ENCODE data around the gene GPSM1.
A peak's percentile ranks its signal among the peaks of the same experiment; 100 is the strongest.

The GPSM1 gene

GRCh38 chr9:136328622-136329041 lies 1.3 kb downstream of the GPSM1 start:
- Mint-ChIP-seq H3K27me3 (peaks cover 87% of the 10 kb centered on the region), H3K9me3 (no peaks in the 10 kb centered on the region), H3K27ac (no peak overlapping the region), H3K36me3 (no peaks in the 10 kb centered on the region), H3K4me3 (no peak overlapping the region), H3K4me1 (peaks cover 6% of the 10 kb centered on the region)
- no peak for ATAC-seq

- Mint-ChIP-seq H3K4me3 (no peak overlapping the region), H3K27ac (no peak overlapping the region), H3K36me3 (no peaks in the 10 kb centered on the region), H3K4me1 (peaks cover 6% of the 10 kb centered on the region), H3K27me3 (peaks cover 81% of the 10 kb centered on the region), H3K9me3 (no peaks in the 10 kb centered on the region)
- no peak for ATAC-seq
Observed at GRCh38 chr9:136329211-136329627, 1.9 kb downstream of the GPSM1 start.

GRCh38 chr9:136329636-136330405 lies 2.5 kb downstream of the GPSM1 start:
- no peak for ATAC-seq
- Mint-ChIP-seq H3K4me3 (no peak overlapping the region), H3K9me3 (no peaks in the 10 kb centered on the region), H3K4me1 (peaks cover 6% of the 10 kb centered on the region), H3K27ac (no peak overlapping the region), H3K27me3 (peaks cover 75% of the 10 kb centered on the region), H3K36me3 (no peaks in the 10 kb centered on the region)

- no peak overlapping the region for H3K27ac Mint-ChIP-seq
- ATAC-seq = no peak
- H3K9me3 Mint-ChIP-seq = no peaks in the 10 kb centered on the region
- H3K4me1 Mint-ChIP-seq = peaks cover 6% of the 10 kb centered on the region
- H3K27me3 Mint-ChIP-seq = peaks cover 69% of the 10 kb centered on the region
- H3K4me3 Mint-ChIP-seq = no peak overlapping the region
- H3K36me3 Mint-ChIP-seq = no peaks in the 10 kb centered on the region
Observed at GRCh38 chr9:136330406-136330990, 3.2 kb downstream of the GPSM1 start.

- peaks cover 6% of the 10 kb centered on the region for H3K4me1 Mint-ChIP-seq
- no peak for ATAC-seq
- no peaks in the 10 kb centered on the region for H3K9me3 Mint-ChIP-seq
- H3K4me3 Mint-ChIP-seq = no peak overlapping the region
- peaks cover 63% of the 10 kb centered on the region for H3K27me3 Mint-ChIP-seq
- H3K36me3 Mint-ChIP-seq = no peaks in the 10 kb centered on the region
- H3K27ac Mint-ChIP-seq = no peak overlapping the region
Observed at GRCh38 chr9:136331030-136331429, 3.7 kb downstream of the GPSM1 start.

- Mint-ChIP-seq H3K27ac (no peak overlapping the region), H3K4me3 (no peak overlapping the region), H3K4me1 (peaks cover 6% of the 10 kb centered on the region), H3K9me3 (no peaks in the 10 kb centered on the region), H3K36me3 (no peaks in the 10 kb centered on the region), H3K27me3 (peaks cover 55% of the 10 kb centered on the region)
- ATAC-seq = no peak
Observed at GRCh38 chr9:136331556-136332481, 4.5 kb downstream of the GPSM1 start.

GRCh38 chr9:136332482-136332983 lies 5.2 kb downstream of the GPSM1 start:
- Mint-ChIP-seq H3K27me3 (peaks cover 54% of the 10 kb centered on the region), H3K9me3 (no peaks in the 10 kb centered on the region), H3K4me1 (peaks cover 6% of the 10 kb centered on the region), H3K27ac (no peak overlapping the region), H3K36me3 (no peaks in the 10 kb centered on the region), H3K4me3 (no peak overlapping the region)
- ATAC-seq = no peak

GRCh38 chr9:136333045-136333444 lies 5.7 kb downstream of the GPSM1 start:
- H3K27me3 Mint-ChIP-seq = peaks cover 54% of the 10 kb centered on the region
- no peaks in the 10 kb centered on the region for H3K36me3 Mint-ChIP-seq
- no peak overlapping the region for H3K4me3 Mint-ChIP-seq
- no peak for ATAC-seq
- no peaks in the 10 kb centered on the region for H3K9me3 Mint-ChIP-seq
- peaks cover 6% of the 10 kb centered on the region for H3K4me1 Mint-ChIP-seq
- H3K27ac Mint-ChIP-seq = no peak overlapping the region

GRCh38 chr9:136333486-136333885 lies 6.1 kb downstream of the GPSM1 start:
- Mint-ChIP-seq H3K36me3 (no peaks in the 10 kb centered on the region), H3K4me3 (no peak overlapping the region), H3K9me3 (no peaks in the 10 kb centered on the region), H3K27ac (no peak overlapping the region), H3K4me1 (peaks cover 6% of the 10 kb centered on the region), H3K27me3 (peaks cover 52% of the 10 kb centered on the region)
- ATAC-seq = no peak

- ATAC-seq = peak; percentile 1
- Mint-ChIP-seq H3K9me3 (no peaks in the 10 kb centered on the region), H3K27me3 (peaks cover 41% of the 10 kb centered on the region), H3K36me3 (no peaks in the 10 kb centered on the region), H3K27ac (no peak overlapping the region), H3K4me1 (peaks cover 8% of the 10 kb centered on the region), H3K4me3 (no peak overlapping the region)
Observed at GRCh38 chr9:136334541-136334940, 7.2 kb downstream of the GPSM1 start.

- Mint-ChIP-seq H3K9me3 (no peaks in the 10 kb centered on the region), H3K27ac (no peak overlapping the region), H3K4me1 (peaks cover 8% of the 10 kb centered on the region), H3K4me3 (no peak overlapping the region), H3K27me3 (peaks cover 32% of the 10 kb centered on the region), H3K36me3 (no peaks in the 10 kb centered on the region)
- no peak for ATAC-seq
Observed at GRCh38 chr9:136335296-136336155, 8.2 kb downstream of the GPSM1 start.

GRCh38 chr9:136336156-136336870 lies 9.0 kb downstream of the GPSM1 start:
- Mint-ChIP-seq H3K27me3 (peaks cover 24% of the 10 kb centered on the region), H3K36me3 (no peaks in the 10 kb centered on the region)

GRCh38 chr9:136336881-136337280 lies 9.5 kb downstream of the GPSM1 start:
- H3K4me3 Mint-ChIP-seq = no peak overlapping the region
- H3K27me3 Mint-ChIP-seq = peaks cover 18% of the 10 kb centered on the region
- no peak for ATAC-seq
- H3K9me3 Mint-ChIP-seq = no peaks in the 10 kb centered on the region
- peaks cover 8% of the 10 kb centered on the region for H3K4me1 Mint-ChIP-seq
- no peaks in the 10 kb centered on the region for H3K36me3 Mint-ChIP-seq
- no peak overlapping the region for H3K27ac Mint-ChIP-seq

More at GRCh38 chr9:136336156-136336870, 9.0 kb downstream of the GPSM1 start:
- Mint-ChIP-seq H3K4me1 (peaks cover 8% of the 10 kb centered on the region), H3K4me3 (no peak overlapping the region), H3K9me3 (no peaks in the 10 kb centered on the region), H3K27ac (no peak overlapping the region)
- ATAC-seq = no peak
